SIG-M5 treated with dmso at 0.1 percent for 504 hours (cell line): ENCODE results near the gene BMP7.
A peak's percentile ranks its signal among the peaks of the same experiment; 100 is the strongest.

Experiments
- DNase-seq: peaks from one replicate; lab custom pipeline; 2025; ENCODE audit not compliant: unreplicated experiment; lab: John Stamatoyannopoulos, UW

Gene BMP7

GRCh38 chr20:57234556-57235251 lies 31.7 kb downstream of the BMP7 start:
- DNase-seq: no peak

- no peak for DNase-seq
These were observed 34.5 kb downstream of the BMP7 start for GRCh38 chr20:57231951-57232428.

GRCh38 chr20:57231161-57231560 lies 35.3 kb downstream of the BMP7 start:
- no peak for DNase-seq

- DNase-seq: no peak
These were observed 36.2 kb downstream of the BMP7 start for GRCh38 chr20:57230247-57230646.

GRCh38 chr20:57229490-57229889 lies 37.0 kb downstream of the BMP7 start:
- DNase-seq: peak; percentile 95

GRCh38 chr20:57225830-57226229 lies 40.6 kb downstream of the BMP7 start:
- DNase-seq: no peak

GRCh38 chr20:57225197-57225733 lies 41.2 kb downstream of the BMP7 start:
- DNase-seq: no peak

DNA sequence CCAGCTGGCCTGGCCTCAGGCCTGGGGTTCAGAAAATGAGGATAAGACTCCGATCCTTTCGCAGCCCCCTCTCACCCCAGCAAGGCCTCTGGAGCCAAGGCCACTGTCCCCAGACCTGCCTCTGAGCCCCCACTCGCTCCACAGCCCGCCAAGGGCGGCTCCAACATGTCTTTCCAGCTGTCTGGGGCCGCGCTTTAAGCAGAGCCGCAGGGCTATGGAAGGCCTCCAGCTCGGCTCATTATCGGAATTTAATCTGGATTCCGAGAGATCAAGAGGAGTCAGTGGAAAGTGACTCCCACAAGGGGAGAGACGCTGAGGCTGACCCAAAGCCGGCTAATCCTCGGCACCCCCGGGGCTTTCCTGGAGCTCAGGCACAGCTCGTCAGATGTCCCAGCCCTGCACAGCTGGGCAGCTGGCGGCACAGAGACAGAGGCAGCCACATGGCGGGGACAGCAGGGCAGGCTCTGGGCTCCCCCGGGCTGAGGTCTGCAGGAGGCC lies 41.8 kb downstream of the BMP7 start:
- no peak for DNase-seq

- peak; percentile 94 for DNase-seq
These were observed 42.6 kb downstream of the BMP7 start for GRCh38 chr20:57223648-57224489.

- DNase-seq: no peak
These were observed 43.9 kb downstream of the BMP7 start for GRCh38 chr20:57222631-57222950.

GRCh38 chr20:57221916-57222630 lies 44.4 kb downstream of the BMP7 start:
- DNase-seq: no peak

GRCh38 chr20:57220337-57221145 lies 45.9 kb downstream of the BMP7 start:
- no peak for DNase-seq

DNA sequence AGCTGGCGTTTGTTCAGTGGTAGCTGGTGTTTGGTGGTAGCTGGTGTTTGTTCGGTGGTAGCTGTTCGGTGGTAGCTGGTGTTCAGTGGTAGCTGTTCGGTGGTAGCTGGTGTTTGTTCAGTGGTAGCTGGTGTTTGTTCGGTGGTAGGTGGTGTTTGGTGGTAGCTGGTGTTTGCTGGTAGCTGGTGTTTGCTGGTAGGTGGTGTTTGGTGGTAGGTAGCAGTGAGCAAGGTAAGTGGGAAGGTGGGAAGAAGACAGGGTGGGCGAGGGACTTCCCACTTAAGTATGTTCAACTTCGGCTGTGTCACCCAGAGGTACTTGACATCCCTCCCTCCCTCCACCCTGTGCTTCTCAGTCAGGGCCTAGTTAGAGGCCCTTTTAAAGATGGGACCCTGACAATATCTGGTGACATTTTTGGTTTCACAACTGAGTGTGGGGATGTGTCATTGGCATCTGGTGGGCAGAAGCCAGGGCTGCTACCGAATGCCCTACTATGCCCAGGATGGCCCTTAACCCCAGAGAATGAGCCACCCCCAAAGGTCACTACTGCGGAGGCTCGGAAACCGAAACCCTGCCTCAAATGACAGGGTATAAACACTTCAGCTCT lies 47.3 kb downstream of the BMP7 start:
- DNase-seq: no peak

GRCh38 chr20:57218489-57218888 lies 48.0 kb downstream of the BMP7 start:
- no peak for DNase-seq

DNA sequence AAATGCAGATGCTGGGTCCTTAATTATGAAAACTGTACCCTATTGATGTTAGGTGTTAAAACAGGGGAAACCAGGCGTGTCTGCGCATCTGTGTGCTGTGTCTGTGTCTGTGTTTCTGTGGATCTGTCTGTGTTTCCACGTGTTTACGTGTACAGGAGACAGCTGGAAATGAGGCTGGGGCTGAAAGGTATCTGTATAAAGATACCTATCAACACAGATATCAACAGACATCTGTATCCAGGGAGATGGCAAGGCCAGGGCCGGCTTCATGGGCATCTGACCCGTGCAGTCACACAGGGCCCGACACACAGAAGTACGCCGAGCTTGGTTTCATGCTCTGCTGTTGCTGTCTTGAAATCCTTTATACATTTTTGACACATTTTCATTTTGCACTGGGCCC lies 48.6 kb downstream of the BMP7 start:
- no peak for DNase-seq

- DNase-seq: no peak
These were observed 49.8 kb downstream of the BMP7 start for GRCh38 chr20:57216669-57217068.

- no peak for DNase-seq
These were observed 50.5 kb downstream of the BMP7 start for GRCh38 chr20:57215826-57216471.

- no peak for DNase-seq
These were observed 51.0 kb downstream of the BMP7 start for GRCh38 chr20:57215426-57215825.

GRCh38 chr20:57214948-57215347 lies 51.5 kb downstream of the BMP7 start:
- DNase-seq: no peak

GRCh38 chr20:57214427-57214826 lies 52.0 kb downstream of the BMP7 start:
- DNase-seq: no peak
